ENCODE measurements around the gene REXO2.

Gene REXO2

GRCh38 chr11:114440971-114441763, 1.9 kb downstream of the REXO2 start:
- no peak for DNase-seq (ENCODE audit: low spot score)

- DNase-seq (ENCODE audit: low spot score), result no peak
These were observed 2.7 kb downstream of the REXO2 start for GRCh38 chr11:114441921-114442320.

- DNase-seq (ENCODE audit: low spot score), result no peak
These were observed 3.3 kb downstream of the REXO2 start for GRCh38 chr11:114442536-114442935.

- DNase-seq (ENCODE audit: low spot score), result no peak
These were observed 8.2 kb downstream of the REXO2 start for GRCh38 chr11:114447444-114447843.

GRCh38 chr11:114447892-114448291, 8.6 kb downstream of the REXO2 start:
- DNase-seq (ENCODE audit: low spot score), result no peak

GRCh38 chr11:114448749-114449482, 9.6 kb downstream of the REXO2 start:
- no peak for DNase-seq (ENCODE audit: low spot score)

GRCh38 chr11:114449845-114450244, 10.6 kb downstream of the REXO2 start:
- no peak for DNase-seq (ENCODE audit: low spot score)

- DNase-seq (ENCODE audit: low spot score), result no peak
These were observed 13.1 kb downstream of the REXO2 start for GRCh38 chr11:114452399-114452798.

- DNase-seq (ENCODE audit: low spot score), result no peak
These were observed 24.7 kb downstream of the REXO2 start for GRCh38 chr11:114463999-114464398.

GRCh38 chr11:114466742-114467141, 27.5 kb downstream of the REXO2 start:
- DNase-seq (ENCODE audit: low spot score), result no peak

- DNase-seq (ENCODE audit: low spot score), result no peak
These were observed 33.4 kb downstream of the REXO2 start for GRCh38 chr11:114472661-114473060.

- DNase-seq (ENCODE audit: low spot score), result no peak
These were observed 38.7 kb downstream of the REXO2 start for GRCh38 chr11:114478001-114478410.

GRCh38 chr11:114478768-114479167, 39.5 kb downstream of the REXO2 start:
- DNase-seq (ENCODE audit: low spot score), result no peak

- DNase-seq (ENCODE audit: low spot score), result no peak
These were observed 40.1 kb downstream of the REXO2 start for GRCh38 chr11:114479331-114479730.

GRCh38 chr11:114482114-114482513, 42.8 kb downstream of the REXO2 start:
- no peak for DNase-seq (ENCODE audit: low spot score)

- no peak for DNase-seq (ENCODE audit: low spot score)
These were observed 44.7 kb downstream of the REXO2 start for GRCh38 chr11:114483929-114484328.

- no peak for DNase-seq (ENCODE audit: low spot score)
These were observed 57.6 kb downstream of the REXO2 start for GRCh38 chr11:114496915-114497314.

GRCh38 chr11:114499756-114500155, 60.5 kb downstream of the REXO2 start:
- DNase-seq (ENCODE audit: low spot score), result no peak

Measured in SK-N-DZ (cell line).